ENCODE results near the gene OR9G1. TPM values are rescaled to one million over a fixed set of nuclear protein-coding genes. Genes with fewer than 3 reads are reported as not detected.

The OR9G1 gene
- total RNA-seq, 4 donors from 2014 or later = not detected

GRCh38 chr11:56720513-56720912, 21.6 kb downstream of the OR9G1 start:
- no peak for ATAC-seq (ENCODE audit: low FRiP score)
- DNase-seq (ENCODE audit: low spot score) = no peak
- TF ChIP-seq CTCF (IDR thresholded peaks at IDR 0.05) = no peak

GRCh38 chr11:56740107-56740506, 41.2 kb downstream of the OR9G1 start:
- no peak for DNase-seq (ENCODE audit: low spot score)
- ATAC-seq (ENCODE audit: low FRiP score) = no peak
- no peak for TF ChIP-seq CTCF (IDR thresholded peaks at IDR 0.05)

GRCh38 chr11:56740886-56741285, 42.0 kb downstream of the OR9G1 start:
- TF ChIP-seq CTCF (IDR thresholded peaks at IDR 0.05) = no peak
- ATAC-seq (ENCODE audit: low FRiP score) = no peak
- no peak for DNase-seq (ENCODE audit: low spot score)

- no peak for DNase-seq (ENCODE audit: low spot score)
- no peak for TF ChIP-seq CTCF (IDR thresholded peaks at IDR 0.05)
- no peak for ATAC-seq (ENCODE audit: low FRiP score)
Observed at GRCh38 chr11:56748597-56748996, 49.7 kb downstream of the OR9G1 start, which contains the start of gene OR9G4. TSS of gene OR9G4 (minus strand) at chr11:56748697. CDS start at chr11:56743766, 4,931 bp downstream.

- ATAC-seq (ENCODE audit: low FRiP score) (no peak), DNase-seq (ENCODE audit: low spot score) (no peak)
- TF ChIP-seq CTCF (IDR thresholded peaks at IDR 0.05) = no peak
Observed at GRCh38 chr11:56750190-56750589, 51.3 kb downstream of the OR9G1 start.

- DNase-seq (ENCODE audit: low spot score) = no peak
- TF ChIP-seq CTCF (IDR thresholded peaks at IDR 0.05) = no peak
- ATAC-seq (ENCODE audit: low FRiP score) = no peak
Observed at GRCh38 chr11:56751480-56751879, 52.6 kb downstream of the OR9G1 start.

Small RNA genes lying within 50 kb of the gene (small RNA-seq; reads per million reads assigned to genes)
- gene AP001803.1 (not detected), gene AP004245.1 (not detected), gene MIR6128 (not detected)

Other genes with a start within 250 kb of the OR9G1 start
- gene OR5M3, start 225.7 kb upstream of the OR9G1 start, total RNA-seq = not detected
- not detected for gene OR5M8, start 207.7 kb upstream of the OR9G1 start, total RNA-seq
- not detected for gene OR5M11, start 155.8 kb upstream of the OR9G1 start, total RNA-seq
- gene OR5M10, start 121.4 kb upstream of the OR9G1 start, total RNA-seq = not detected
- not detected for gene OR5M1, start 84.2 kb upstream of the OR9G1 start, total RNA-seq
- not detected for gene OR5AP2, start 56.7 kb upstream of the OR9G1 start, total RNA-seq
- not detected for gene OR5AR1, start 35.4 kb upstream of the OR9G1 start, total RNA-seq
- not detected for gene OR9G4, start 49.6 kb downstream of the OR9G1 start, total RNA-seq

All from omental fat pad (tissue), 4 donors.